Fibroblast of skin of scalp (primary cell): ENCODE results near the gene KAT7.

ENCODE experiments used
- DNase-seq: peaks from one replicate; pipeline ENCODE4 v3.0.0-alpha.2; 2013

The KAT7 gene

DNA sequence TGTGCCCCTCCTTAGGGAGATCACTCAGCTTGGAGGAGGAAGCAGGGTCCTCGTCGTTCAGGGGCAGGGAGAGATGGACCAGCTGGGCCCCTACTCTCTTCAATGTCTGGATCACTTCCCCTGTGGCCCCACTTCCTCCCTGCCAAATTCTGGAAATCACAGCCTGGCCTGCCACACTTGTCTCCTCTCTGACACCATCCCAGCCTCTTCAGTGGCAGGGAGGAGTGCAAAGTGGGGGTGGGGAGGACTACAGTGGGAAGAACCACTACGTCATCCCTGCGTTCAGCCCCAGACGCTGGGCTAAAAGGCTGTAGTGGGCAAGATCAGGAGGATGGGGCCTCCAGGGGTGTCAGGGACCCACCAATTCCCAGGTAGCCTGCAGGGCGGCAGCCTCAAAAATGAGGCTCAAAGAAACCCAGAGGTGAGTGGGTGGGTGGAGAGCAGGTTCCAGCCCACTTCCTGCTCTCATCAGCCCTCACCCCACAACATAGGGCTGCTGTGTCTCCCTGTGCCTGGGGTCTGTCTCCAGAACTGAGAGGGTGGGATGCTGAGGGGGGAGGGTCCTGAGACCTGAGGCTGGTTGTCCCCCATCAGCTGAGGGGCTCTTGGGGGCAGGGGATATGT lies 84.4 kb downstream of the KAT7 start:
- DNase-seq = no peak

DNA sequence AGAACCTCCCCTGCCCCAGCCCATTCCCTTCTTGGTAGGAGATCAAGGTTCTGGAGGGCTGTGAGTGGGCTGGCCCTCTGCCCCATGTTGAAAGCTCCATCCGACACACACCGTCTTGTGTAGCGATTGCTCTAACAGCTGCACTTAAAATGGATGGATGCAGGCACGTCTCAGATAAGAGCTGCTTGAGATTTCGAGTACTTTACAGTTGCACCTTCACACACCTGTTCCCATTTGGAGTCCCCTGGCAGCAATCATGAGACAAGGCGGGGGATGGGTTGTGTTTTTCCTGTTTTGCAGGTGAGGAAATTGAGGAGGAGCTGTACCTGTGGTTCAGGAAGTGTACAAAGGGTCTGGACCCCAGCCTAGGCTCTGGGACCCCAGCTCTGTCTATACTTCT lies 85.0 kb downstream of the KAT7 start:
- DNase-seq = no peak

DNA sequence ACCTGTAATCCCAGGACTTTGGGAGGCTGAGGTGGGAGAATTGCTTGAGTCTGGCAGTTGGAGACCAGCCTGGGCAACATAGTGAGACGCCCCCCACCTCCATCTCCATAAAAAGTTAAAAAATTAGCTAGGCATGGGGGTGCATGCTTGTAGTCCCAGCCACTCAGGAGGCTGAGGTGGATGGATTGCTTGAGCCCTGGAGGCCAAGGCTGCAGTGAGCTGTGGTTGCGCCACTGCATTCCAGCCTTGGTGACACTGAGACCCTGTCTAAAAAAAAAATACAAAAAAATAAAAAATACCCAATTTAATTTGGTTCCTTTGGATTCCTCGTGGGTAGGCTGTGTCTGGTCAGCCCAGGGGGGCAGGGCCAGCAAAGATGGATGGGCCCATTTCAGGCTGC lies 85.4 kb downstream of the KAT7 start:
- DNase-seq = no peak

DNA sequence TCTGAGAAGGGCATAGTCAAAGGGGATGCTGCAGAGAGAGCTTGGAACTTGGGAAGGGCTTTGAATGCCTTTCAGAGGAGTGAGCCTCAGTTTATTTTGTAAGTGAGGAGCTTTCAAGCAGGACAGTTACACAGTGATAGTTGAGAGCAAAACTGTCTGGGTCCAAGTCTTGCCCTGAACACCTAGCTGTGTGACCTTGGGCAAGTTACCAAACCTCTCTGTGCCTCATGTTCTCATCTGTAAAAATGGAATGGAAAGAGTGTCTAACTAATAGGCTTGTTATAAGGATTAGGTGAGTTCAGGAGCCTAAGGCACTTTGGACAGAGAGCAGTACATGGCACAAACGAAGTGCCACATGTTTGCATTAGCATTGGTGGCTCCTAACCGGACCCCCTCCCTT lies 86.4 kb downstream of the KAT7 start:
- no peak for DNase-seq

DNA sequence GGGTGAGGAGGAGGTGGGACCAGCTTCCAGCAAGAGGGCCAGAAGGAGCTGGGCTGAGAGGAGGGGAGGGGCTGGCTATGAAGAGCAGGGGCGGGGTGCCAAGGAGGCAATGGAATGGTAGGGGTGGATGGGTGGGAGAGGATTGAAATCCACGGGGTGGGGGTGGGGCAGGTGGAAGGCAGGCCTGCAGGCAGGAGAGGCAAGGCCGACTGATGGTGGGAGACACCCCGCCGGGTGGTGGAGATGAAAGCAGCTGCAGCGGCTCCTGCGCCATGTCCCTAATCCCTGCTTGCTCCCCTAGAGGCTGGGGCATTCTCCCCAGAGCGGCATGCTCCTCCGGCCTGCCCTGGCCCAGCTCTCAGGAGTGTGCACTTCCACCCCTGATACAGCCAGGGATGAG lies 87.2 kb downstream of the KAT7 start:
- DNase-seq = no peak

DNA sequence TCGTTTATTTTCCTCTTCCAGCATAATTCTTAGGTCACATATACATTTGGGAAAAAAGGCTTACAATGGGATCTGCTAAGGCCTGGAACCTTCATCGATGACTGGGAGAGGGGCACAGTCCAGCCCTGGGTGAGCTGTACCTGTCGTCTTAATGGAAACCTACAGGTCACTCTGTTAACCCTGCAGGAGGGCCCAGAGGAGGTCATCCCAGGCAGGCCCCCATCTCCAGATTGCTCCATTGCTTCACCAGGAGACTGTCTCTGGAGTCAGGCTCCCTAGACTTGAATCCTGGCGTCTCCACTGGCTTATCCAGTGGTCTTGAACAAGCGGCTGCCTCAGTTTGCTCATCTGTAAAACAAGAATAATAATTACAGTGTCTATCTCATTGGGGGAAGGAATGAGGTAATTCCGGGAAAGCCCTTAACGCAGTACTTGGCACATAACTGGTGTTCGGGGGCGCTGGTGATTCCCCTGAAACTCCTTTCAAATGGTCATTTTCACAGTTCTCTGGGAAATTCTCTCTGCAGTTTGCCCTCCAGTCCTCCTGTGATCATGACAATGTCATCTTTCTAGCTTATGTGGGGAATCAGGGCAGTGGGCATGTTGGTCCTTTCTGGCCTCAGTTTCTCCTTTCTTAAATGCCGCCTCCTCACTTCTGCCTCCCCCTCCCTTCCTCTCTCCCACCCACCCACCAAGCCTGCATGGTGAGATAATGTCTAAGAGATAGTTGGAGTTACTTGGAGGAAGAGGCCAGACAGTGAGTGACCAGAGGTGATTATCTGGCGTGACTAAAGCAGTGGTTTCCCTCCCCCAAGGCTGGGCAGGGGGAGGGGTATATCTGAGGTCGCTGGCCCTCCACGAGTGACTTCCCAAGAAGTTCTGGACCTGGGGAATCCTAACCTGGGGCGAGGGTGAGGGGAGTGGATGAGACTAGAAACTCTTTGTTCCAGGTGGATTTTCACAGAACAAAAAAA lies 90.7 kb downstream of the KAT7 start:
- DNase-seq = no peak

DNA sequence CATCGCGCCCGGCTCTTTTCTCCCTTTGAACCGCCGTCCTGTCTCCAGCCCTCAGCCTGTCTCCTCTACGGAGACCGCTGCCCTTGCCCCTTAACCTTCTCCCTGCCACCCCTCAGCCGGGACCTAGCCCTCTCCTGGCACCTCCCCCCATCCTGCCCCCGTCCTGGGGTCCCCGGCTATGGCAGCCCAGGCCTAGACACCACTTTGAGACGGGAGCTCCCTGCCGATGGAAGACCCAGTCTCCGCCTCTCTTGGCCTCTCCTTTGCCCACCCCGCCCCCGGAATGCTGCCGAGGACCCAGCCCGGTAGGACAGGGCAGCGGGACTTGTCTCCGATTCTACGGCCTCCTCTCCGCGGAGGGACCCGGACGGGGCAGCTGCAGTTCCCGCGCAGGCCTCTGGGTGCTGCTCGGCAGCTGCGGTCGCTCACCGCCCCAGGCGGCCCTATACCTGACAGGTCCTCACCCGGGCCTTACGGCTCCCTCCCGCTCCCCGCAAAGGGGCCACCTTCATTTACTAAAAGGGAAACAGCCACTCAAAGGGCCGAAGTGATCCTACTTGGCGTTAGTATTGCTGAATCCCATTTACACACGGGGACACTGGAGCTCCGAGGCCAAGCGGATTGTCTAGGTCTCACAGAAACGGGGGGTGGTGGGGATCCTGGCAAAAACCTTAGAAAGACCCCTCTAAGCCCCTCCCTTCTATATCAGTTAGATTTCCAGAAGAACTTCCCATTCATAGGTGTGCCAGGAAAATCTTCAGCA lies 92.0 kb downstream of the KAT7 start:
- DNase-seq = peak; percentile 60

DNA sequence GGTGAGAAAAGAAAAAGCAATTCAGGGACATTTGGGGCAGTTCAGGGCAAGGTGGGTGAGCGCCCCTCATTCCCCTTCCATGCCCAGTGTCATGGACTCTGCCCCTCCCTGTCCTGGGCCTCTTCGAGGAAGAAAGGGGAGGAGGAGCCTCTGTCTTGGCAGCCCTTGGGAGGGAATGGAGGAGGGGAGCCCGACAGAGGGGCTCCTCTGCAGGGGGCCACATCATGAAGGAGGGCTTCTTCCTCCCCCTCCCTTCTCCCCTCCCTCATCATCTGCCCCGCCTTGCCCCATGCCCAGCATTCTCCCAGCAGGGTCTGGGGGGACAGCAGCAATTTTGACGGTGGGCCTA lies 92.5 kb downstream of the KAT7 start:
- DNase-seq = no peak

DNA sequence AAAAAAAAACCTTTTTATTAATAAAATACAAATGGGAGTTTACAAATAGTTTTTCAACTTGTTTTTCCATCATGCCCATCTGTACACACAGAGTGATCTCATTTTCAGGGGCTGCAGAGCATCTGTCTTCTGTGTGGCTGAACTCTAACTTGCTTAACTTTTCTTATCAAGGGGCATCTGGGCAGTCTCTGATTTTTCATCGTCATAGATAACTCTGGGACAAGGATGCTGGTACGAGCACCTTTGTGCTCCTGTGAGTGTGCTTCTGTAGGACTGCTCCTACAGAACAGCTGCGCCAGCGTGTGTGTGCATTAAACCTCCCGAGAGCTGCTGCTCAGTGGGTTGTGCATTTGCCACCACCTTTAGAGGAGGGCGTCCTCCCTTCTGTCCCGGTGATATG lies 94.0 kb downstream of the KAT7 start:
- no peak for DNase-seq
